ENCODE data around the gene HEPH.

HEPH gene

DNA sequence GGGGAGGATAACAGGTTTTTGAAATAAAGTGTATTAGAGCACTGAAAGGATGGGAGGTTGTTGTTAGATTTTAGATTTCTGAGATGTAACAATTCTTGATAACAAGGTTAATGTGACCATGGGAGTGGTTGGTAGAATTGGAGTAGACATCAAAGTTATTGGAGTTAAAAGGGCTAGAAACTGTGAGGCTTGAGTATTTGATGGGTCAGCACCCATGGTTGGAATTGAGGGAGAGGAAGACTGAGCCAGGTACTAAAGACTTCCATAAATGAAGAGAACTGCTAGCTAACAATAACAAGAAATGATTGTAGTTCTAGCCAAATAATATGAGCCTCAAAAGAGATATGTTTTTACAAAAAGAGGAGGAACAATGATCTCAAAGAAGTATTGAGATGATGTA lies 98.8 kb downstream of the HEPH start:
- in situ Hi-C loops (cut with MboI; ENCODE audit: low pct_unique_long_range_greater_than_20kb, low sequenced_read_pairs, unreplicated experiment) = no loop called here
- TF ChIP-seq, protein P1, sequence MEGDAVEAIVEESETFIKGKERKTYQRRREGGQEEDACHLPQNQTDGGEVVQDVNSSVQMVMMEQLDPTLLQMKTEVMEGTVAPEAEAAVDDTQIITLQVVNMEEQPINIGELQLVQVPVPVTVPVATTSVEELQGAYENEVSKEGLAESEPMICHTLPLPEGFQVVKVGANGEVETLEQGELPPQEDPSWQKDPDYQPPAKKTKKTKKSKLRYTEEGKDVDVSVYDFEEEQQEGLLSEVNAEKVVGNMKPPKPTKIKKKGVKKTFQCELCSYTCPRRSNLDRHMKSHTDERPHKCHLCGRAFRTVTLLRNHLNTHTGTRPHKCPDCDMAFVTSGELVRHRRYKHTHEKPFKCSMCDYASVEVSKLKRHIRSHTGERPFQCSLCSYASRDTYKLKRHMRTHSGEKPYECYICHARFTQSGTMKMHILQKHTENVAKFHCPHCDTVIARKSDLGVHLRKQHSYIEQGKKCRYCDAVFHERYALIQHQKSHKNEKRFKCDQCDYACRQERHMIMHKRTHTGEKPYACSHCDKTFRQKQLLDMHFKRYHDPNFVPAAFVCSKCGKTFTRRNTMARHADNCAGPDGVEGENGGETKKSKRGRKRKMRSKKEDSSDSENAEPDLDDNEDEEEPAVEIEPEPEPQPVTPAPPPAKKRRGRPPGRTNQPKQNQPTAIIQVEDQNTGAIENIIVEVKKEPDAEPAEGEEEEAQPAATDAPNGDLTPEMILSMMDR (IDR thresholded peaks at IDR 0.05; ENCODE audit: extremely low read depth, insufficient read depth, missing control alignments) = no peak
- DNase-seq (ENCODE audit: low spot score) = no peak
